HepG2 (cell line): ENCODE measurements around the gene NTMT1. TPM values are rescaled to one million over a fixed set of nuclear protein-coding genes. Genes with fewer than 3 reads are reported as not detected.

Experiments
- AGO2 ChIP-seq: fragments of 200-400 bp; formaldehyde crosslinking; optimal IDR thresholded peaks from 2 replicates; pipeline ENCODE3; 2017; ENCODE audit warnings: mild to moderate bottlenecking, low read depth, low read length, moderate library complexity
- ARNT ChIP-seq: fragments of 450-650 bp; IDR thresholded peaks from 2 replicates; pipeline ENCODE4 v1.6.1; 2017
- BCL3 ChIP-seq: sonication (generic); formaldehyde crosslinking; IDR thresholded peaks from 2 replicates; pipeline ENCODE4 v1.5.1; 2020; ENCODE audit warnings: mild to moderate bottlenecking, missing genetic modification reagents, moderate library complexity
- FOXO1 ChIP-seq: sonication (generic); formaldehyde crosslinking; IDR thresholded peaks from 2 replicates; pipeline ENCODE4 v1.4.0; 2020; ENCODE audit warnings: missing genetic modification reagents
- KMT2A ChIP-seq: sonication (generic); formaldehyde crosslinking; IDR thresholded peaks from 2 replicates; pipeline ENCODE4 v1.4.0; 2020; ENCODE audit warnings: missing genetic modification reagents
- MBNL3 ChIP-seq: fragments of 250-450 bp; sonication (Bioruptor Pico); conservative IDR thresholded peaks from 2 replicates; pipeline ENCODE4 v1.8.0; 2022; ENCODE audit warnings: mild to moderate bottlenecking, inconsistent platforms
- MIER2 ChIP-seq: IDR thresholded peaks from 2 replicates; pipeline ENCODE4 v1.6.1; 2016; ENCODE audit warnings: missing biosample characterization, missing genetic modification reagents
- MLX ChIP-seq: IDR thresholded peaks from 2 replicates; pipeline ENCODE4 v1.6.1; 2016
- NCOA1 ChIP-seq: sonication (generic); formaldehyde crosslinking; IDR thresholded peaks from 2 replicates; pipeline ENCODE4 v1.9.0; 2021; ENCODE audit warnings: missing genetic modification reagents
- NR0B2 ChIP-seq: sonication (generic); formaldehyde crosslinking; IDR thresholded peaks from 2 replicates; pipeline ENCODE4 v1.4.0; 2020; ENCODE audit warnings: mild to moderate bottlenecking, missing genetic modification reagents
- PAF1 ChIP-seq: IDR thresholded peaks from 2 replicates; pipeline ENCODE4 v1.6.1; 2016; ENCODE audit warnings: missing genetic modification reagents, missing compliant biosample characterization
- SALL2 ChIP-seq: sonication (generic); formaldehyde crosslinking; IDR thresholded peaks from 2 replicates; pipeline ENCODE4 v1.8.1; 2023; ENCODE audit warnings: mild to moderate bottlenecking, missing genetic modification reagents, inconsistent platforms
- TBX3 ChIP-seq: fragments of 450-650 bp; IDR thresholded peaks from 2 replicates; pipeline ENCODE4 v1.6.1; 2017; ENCODE audit warnings: antibody characterized with exemption, mild to moderate bottlenecking, inconsistent platforms, borderline replicate concordance
- ZFAT ChIP-seq: sonication (generic); formaldehyde crosslinking; conservative IDR thresholded peaks from 2 replicates; pipeline ENCODE4 v1.8.1; 2023; ENCODE audit warnings: missing genetic modification reagents, inconsistent platforms
- ZFP82 ChIP-seq: sonication (generic); formaldehyde crosslinking; IDR thresholded peaks from 2 replicates; pipeline ENCODE4 v1.5.1; 2020; ENCODE audit warnings: mild to moderate bottlenecking, missing genetic modification reagents, borderline replicate concordance
- ZNF234 ChIP-seq: sonication (generic); formaldehyde crosslinking; conservative IDR thresholded peaks from 2 replicates; pipeline ENCODE4 v1.5.1; 2020; ENCODE audit warnings: mild to moderate bottlenecking, missing genetic modification reagents
- ZNF337 ChIP-seq: sonication (generic); formaldehyde crosslinking; IDR thresholded peaks from 2 replicates; pipeline ENCODE4 v1.5.1; 2020; ENCODE audit warnings: missing genetic modification reagents, low read depth, mild to moderate bottlenecking, borderline replicate concordance
- ZNF34 ChIP-seq: sonication (generic); formaldehyde crosslinking; IDR thresholded peaks from 2 replicates; pipeline ENCODE4 v1.4.0; 2020; ENCODE audit warnings: mild to moderate bottlenecking, missing genetic modification reagents, borderline replicate concordance
- ZNF724P ChIP-seq: sonication (generic); formaldehyde crosslinking; IDR thresholded peaks from 2 replicates; pipeline ENCODE4 v1.8.0; 2022; ENCODE audit warnings: missing genetic modification reagents, borderline replicate concordance
- ZSCAN5A ChIP-seq: sonication (generic); formaldehyde crosslinking; IDR thresholded peaks from 2 replicates; pipeline ENCODE4 v1.8.0; 2022; ENCODE audit warnings: mild to moderate bottlenecking, missing genetic modification reagents, borderline replicate concordance
- ZZZ3 ChIP-seq: sonication (generic); formaldehyde crosslinking; IDR thresholded peaks from 2 replicates; pipeline ENCODE4 v1.4.0; 2020; ENCODE audit warnings: missing genetic modification reagents, mild to moderate bottlenecking, borderline replicate concordance
- polyA plus RNA-seq, 8 experiments: library from polyadenylated mRNA; depleted of rRNA in 3 of 8; stranded (reverse) in 7 of 8; unstranded in 1 of 8; fragments of >200 nt; fragmentation: Illumina TruSeq in 4 of 8; extraction: Trizol in 4 of 8; gene quantifications; 2 replicates each; pipeline versions ENCODE4 v1.2.1 to v1.2.3, GENCODE V29; 2011 to 2016; ENCODE audit warnings: low read depth in 4 of 8, missing spikeins in 1 of 8, mixed read lengths in 1 of 8; ENCODE audit not compliant: insufficient read depth in 1 of 8
- total RNA-seq, 5 experiments: library from RNA; depleted of rRNA; stranded (reverse); fragments of >200 nt; fragmentation: Illumina TruSeq; extraction: Trizol; gene quantifications; 2 replicates each; pipeline ENCODE4 v1.2.3, GENCODE V29; 2016; ENCODE audit warnings: low read depth in 1 of 5
- TF ChIP-seq, protein P1 (sequence below): sonication (generic); formaldehyde crosslinking; IDR thresholded peaks from 2 replicates; pipeline ENCODE4 v1.9.0; 2021; ENCODE audit warnings: missing genetic modification reagents, borderline replicate concordance
- TF ChIP-seq, protein P2 (sequence below): sonication (generic); formaldehyde crosslinking; IDR thresholded peaks from 2 replicates; pipeline ENCODE4 v1.5.0; 2020; ENCODE audit warnings: mild to moderate bottlenecking, low read depth, missing genetic modification reagents, borderline replicate concordance
- TF ChIP-seq, protein P3 (sequence below): IDR thresholded peaks from 2 replicates; pipeline ENCODE4 v1.6.1; 2016; ENCODE audit warnings: low read depth, borderline replicate concordance

The NTMT1 gene
- total and polyA plus RNA-seq, 2 of the 13 experiments (the other 11 are each of a cell fraction or from before 2014, with no cell fraction given) = 49.1 to 53.8 TPM

GRCh38 chr9:129596541-129597331, 29.2 kb upstream of the NTMT1 start (continued):
- TF ChIP-seq, protein P1, sequence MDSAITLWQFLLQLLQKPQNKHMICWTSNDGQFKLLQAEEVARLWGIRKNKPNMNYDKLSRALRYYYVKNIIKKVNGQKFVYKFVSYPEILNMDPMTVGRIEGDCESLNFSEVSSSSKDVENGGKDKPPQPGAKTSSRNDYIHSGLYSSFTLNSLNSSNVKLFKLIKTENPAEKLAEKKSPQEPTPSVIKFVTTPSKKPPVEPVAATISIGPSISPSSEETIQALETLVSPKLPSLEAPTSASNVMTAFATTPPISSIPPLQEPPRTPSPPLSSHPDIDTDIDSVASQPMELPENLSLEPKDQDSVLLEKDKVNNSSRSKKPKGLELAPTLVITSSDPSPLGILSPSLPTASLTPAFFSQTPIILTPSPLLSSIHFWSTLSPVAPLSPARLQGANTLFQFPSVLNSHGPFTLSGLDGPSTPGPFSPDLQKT = no peak
- TF ChIP-seq FOXO1 (CRISPR knock-in tag) (no peak), KMT2A (no peak), TBX3 (no peak), MLX (no peak), ZFAT (CRISPR knock-in tag) (no peak), MIER2 (CRISPR knock-in tag) (no peak; the same call in 1 of the 2 replicates), ZSCAN5A (CRISPR knock-in tag) (no peak; the same call in 1 of the 2 replicates), ZNF337 (CRISPR knock-in tag) (no peak), ZNF234 (CRISPR knock-in tag) (no peak), ZFP82 (CRISPR knock-in tag) (peak; percentile 50; the same call in 1 of the 2 replicates), MBNL3 (CRISPR knock-in tag) (no peak), AGO2 (peak; percentile 94), ZZZ3 (0 out of 2 replicates have a peak, but pooled peaks have one; percentile 7), ARNT (no peak), NCOA1 (CRISPR knock-in tag) (no peak; the same call in 1 of the 2 replicates), ZNF724P (0 out of 2 replicates have a peak, but pooled peaks have one; percentile 20), BCL3 (no peak), PAF1 (0 out of 2 replicates have a peak, but pooled peaks have one; percentile 11), ZNF34 (peak; percentile 26), NR0B2 (CRISPR knock-in tag) (no peak; the same call in 1 of the 2 replicates), SALL2 (no peak)
- TF ChIP-seq, protein P2, sequence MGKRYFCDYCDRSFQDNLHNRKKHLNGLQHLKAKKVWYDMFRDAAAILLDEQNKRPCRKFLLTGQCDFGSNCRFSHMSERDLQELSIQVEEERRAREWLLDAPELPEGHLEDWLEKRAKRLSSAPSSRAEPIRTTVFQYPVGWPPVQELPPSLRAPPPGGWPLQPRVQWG (CRISPR knock-in tag) = no peak
- TF ChIP-seq, protein P3, sequence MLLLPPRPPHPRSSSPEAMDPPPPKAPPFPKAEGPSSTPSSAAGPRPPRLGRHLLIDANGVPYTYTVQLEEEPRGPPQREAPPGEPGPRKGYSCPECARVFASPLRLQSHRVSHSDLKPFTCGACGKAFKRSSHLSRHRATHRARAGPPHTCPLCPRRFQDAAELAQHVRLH = no peak
